Breast epithelium (tissue), 4 donors: Measurements from ENCODE around the gene STAMBPL1. TPM values are rescaled to one million over a fixed set of nuclear protein-coding genes. Genes with fewer than 3 reads are reported as not detected.

ENCODE experiments used
- DNase-seq, 2 donors: peaks; one replicate each; pipeline ENCODE4 v3.0.0-alpha.2; 2019; ENCODE audit warnings: low spot score in 2 of 2
- H3K27ac ChIP-seq, 2 donors: fragments of 200-600 bp; sonication (generic) in 1 of 2; one replicate each; pipeline ENCODE4 v1.5.1; 2016 to 2019; ENCODE audit warnings: mild to moderate bottlenecking in 1 of 2
- H3K27me3 ChIP-seq, 2 donors: fragments of 200-600 bp; sonication (generic) in 1 of 2; one replicate each; pipeline versions ENCODE4 v1.5.1 to v1.6.0; 2017 to 2019; ENCODE audit warnings: control low read depth in 1 of 2, mild to moderate bottlenecking in 1 of 2
- H3K36me3 ChIP-seq: fragments of 200-600 bp; one replicate; pipeline ENCODE4 v1.5.1; 2019
- H3K4me1 ChIP-seq, 2 donors: fragments of 200-600 bp; sonication (generic); one replicate each; pipeline ENCODE4 v1.5.1; 2016 to 2019; ENCODE audit warnings: control low read depth in 1 of 2
- H3K4me3 ChIP-seq, 3 donors: fragments of 200-600 bp; sonication (generic); 1 replicate in 2 of 3; 2 replicates in 1 of 3; pipeline ENCODE4 v1.5.1; 2016 to 2019; ENCODE audit warnings: mild to moderate bottlenecking in 3 of 3, moderate library complexity in 2 of 3
- H3K9me3 ChIP-seq, 2 donors: fragments of 200-600 bp; sonication (generic) in 1 of 2; one replicate each; pipeline ENCODE4 v1.5.1; 2016 to 2019; ENCODE audit warnings: control low read depth in 1 of 2
- POLR2A ChIP-seq: fragments of 450-650 bp; IDR thresholded peaks from one replicate; pipeline ENCODE4 v1.6.1; 2016; ENCODE audit warnings: antibody characterized with exemption, mild to moderate bottlenecking, moderate library complexity
- POLR2AphosphoS5 ChIP-seq, 3 donors: sonication (generic); formaldehyde crosslinking; IDR thresholded peaks; one replicate each; pipeline ENCODE4 v1.6.1; 2017; ENCODE audit warnings: antibody characterized with exemption in 3 of 3
- intact Hi-C: fragments of 100-400 bp; cut with DNase I; formaldehyde crosslinking; loops from one replicate; pipeline ENCODE4 v1.15.1; 2023; ENCODE audit warnings: low total_unique reads
- total RNA-seq, 3 donors: library from RNA; depleted of rRNA; stranded (reverse); fragments of >200 nt; gene quantifications; one replicate each; pipeline ENCODE4 v1.1.0, GENCODE V29; 2016
- TF ChIP-seq, protein P1 (sequence below), 3 donors: fragments of 450-650 bp; IDR thresholded peaks; one replicate each; pipeline ENCODE4 v1.5.1; 2016 to 2017; ENCODE audit warnings: antibody characterized with exemption in 3 of 3, mild to moderate bottlenecking in 3 of 3, moderate library complexity in 3 of 3

STAMBPL1 gene
- total RNA-seq, 3 donors from 2014 or later, result 17.1 to 21.0 (median 17.9) TPM

DNA sequence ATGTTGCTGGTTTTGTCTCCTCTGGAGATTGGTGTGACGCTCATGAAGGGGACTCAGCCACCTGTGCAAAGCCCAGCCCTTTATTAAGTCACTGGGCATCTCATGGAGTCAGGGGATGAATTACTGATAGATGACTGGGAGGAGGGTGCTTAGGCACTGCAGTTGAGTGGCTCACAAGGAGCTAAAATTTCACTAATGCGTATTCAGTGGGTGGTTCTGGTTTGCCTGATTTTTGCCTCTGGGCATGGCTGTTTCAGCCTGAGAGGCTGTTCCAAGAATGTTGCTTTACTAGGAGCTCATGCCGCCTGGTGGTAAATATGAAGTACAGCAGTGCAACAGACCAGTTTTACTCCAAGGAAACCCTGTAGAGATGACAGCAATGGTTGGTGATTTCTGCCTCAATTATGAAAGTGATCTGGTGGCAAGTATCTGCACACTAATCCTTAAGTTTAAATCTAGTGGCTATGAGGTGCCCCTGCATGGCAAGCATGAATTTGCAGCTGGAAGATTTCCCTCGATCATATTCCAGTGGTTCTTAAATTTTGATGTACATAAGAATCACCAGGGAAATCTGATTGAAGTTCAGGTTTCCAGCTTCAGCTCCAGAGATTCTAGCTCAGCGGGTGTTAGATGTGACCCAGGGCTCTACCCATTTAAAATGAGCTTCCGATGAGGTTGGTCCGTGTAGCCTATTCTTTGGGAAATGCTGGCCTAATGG, 52.7 kb downstream of the STAMBPL1 start:
- intact Hi-C loops, result loop anchor here (10.0 kb wide), 1 partner anchor 98 kb away; no protein-coding TSS in a partner anchor
- Histone ChIP-seq H3K9me3 (no peaks in the 10 kb centered on the region), H3K4me1 (peaks cover 0 to 4% of the 10 kb centered on the region in 2 donors), H3K36me3 (no peaks in the 10 kb centered on the region), H3K27ac (peak overlapping the region; percentile 33 to 62), H3K4me3 (no peak overlapping the region), H3K27me3 (no peaks in the 10 kb centered on the region)
- peak in 1 of 2 donors; percentile 82 for DNase-seq
- no peak for TF ChIP-seq POLR2A
- TF ChIP-seq, protein P1, sequence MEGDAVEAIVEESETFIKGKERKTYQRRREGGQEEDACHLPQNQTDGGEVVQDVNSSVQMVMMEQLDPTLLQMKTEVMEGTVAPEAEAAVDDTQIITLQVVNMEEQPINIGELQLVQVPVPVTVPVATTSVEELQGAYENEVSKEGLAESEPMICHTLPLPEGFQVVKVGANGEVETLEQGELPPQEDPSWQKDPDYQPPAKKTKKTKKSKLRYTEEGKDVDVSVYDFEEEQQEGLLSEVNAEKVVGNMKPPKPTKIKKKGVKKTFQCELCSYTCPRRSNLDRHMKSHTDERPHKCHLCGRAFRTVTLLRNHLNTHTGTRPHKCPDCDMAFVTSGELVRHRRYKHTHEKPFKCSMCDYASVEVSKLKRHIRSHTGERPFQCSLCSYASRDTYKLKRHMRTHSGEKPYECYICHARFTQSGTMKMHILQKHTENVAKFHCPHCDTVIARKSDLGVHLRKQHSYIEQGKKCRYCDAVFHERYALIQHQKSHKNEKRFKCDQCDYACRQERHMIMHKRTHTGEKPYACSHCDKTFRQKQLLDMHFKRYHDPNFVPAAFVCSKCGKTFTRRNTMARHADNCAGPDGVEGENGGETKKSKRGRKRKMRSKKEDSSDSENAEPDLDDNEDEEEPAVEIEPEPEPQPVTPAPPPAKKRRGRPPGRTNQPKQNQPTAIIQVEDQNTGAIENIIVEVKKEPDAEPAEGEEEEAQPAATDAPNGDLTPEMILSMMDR (IDR thresholded peaks at IDR 0.05), result peak; percentile 95 to 97 (median 96)
- peak; percentile 54 to 61 (median 55) for TF ChIP-seq POLR2AphosphoS5 (IDR thresholded peaks at IDR 0.05)

DNA sequence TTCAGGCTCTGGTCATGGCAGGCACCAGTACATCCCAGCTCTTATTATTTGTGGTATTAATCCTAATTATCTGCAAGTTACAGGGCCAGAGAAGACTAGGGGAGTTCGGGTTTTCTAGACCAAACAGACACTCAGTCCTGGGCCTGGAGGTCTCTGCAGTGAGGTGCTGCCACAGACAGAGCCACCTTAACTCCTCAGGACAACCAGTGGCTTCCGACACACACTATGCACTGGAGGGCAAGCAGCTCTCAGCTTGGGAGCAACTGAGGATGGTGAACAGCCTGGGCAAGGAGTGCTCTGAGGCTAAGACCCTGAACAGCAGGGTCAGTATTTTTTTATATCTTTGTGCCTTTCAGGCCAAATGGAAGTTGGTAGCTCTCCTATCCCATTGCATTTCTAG, 53.5 kb downstream of the STAMBPL1 start:
- H3K9me3 ChIP-seq, result no peaks in the 10 kb centered on the region
- H3K27me3 ChIP-seq, result no peaks in the 10 kb centered on the region
- peak overlapping the region; percentile 33 to 62 for H3K27ac ChIP-seq
- TF ChIP-seq POLR2AphosphoS5 (IDR thresholded peaks at IDR 0.05), result no peak
- TF ChIP-seq, protein P1 (IDR thresholded peaks at IDR 0.05), result no peak
- H3K36me3 ChIP-seq, result no peaks in the 10 kb centered on the region
- intact Hi-C loops, result loop anchor here (10.0 kb wide), 1 partner anchor 99 kb away; no protein-coding TSS in a partner anchor
- DNase-seq, result no peak
- peaks cover 0 to 4% of the 10 kb centered on the region in 2 donors for H3K4me1 ChIP-seq
- H3K4me3 ChIP-seq, result no peak overlapping the region

DNA sequence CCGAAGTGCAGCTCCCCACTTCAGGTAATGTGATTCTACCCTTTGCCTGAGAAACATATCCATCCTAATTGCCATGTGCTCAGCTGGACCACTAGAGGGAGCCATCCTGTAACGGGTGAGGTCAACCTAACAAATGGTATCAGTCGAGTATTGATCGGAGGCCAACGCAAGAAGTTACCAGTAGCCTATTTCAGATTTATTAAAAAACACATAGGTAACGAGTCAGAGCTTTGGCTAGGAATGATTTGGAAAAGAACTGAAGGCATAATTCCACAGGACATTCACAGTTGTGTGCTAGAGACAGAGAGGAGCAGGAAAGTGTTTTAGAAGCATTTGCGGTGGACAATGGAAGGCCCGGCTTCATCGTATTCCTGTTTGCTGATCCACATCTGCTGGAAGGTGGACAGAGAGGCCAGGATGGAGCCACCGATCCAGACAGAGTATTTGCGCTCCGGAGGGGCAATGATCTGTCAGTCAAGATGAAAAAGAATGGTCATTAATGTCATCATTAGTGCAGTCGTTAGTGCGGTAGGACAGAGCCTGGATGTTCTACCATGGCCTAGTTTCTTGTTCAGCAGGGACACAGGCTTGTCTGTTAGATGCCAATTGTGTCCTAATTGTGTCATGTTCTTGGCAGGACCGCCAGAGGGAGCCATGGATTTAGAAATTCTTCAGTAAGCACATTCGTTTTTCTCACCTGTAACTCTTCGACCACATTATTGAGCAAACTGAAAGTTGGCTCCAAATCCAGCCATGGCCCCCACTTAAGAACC, 55.0 kb downstream of the STAMBPL1 start:
- intact Hi-C loops, result loop anchor here (10.0 kb wide), 1 partner anchor 100 kb away; no protein-coding TSS in a partner anchor
- H3K4me3 ChIP-seq, result peak overlapping the region in 1 of 3 donors; percentile 12
- H3K27ac ChIP-seq, result peak overlapping the region; percentile 71 to 88
- peak; percentile 75 to 84 for DNase-seq
- TF ChIP-seq, protein P1 (IDR thresholded peaks at IDR 0.05), result peak; percentile 82 to 88 (median 83)
- TF ChIP-seq POLR2AphosphoS5 (IDR thresholded peaks at IDR 0.05) (peak; percentile 2 to 69 (median 50)), POLR2A (no peak)
- peaks cover 0 to 4% of the 10 kb centered on the region in 2 donors for H3K4me1 ChIP-seq
- H3K27me3 ChIP-seq, result no peaks in the 10 kb centered on the region
- no peaks in the 10 kb centered on the region for H3K36me3 ChIP-seq
- no peaks in the 10 kb centered on the region for H3K9me3 ChIP-seq

DNA sequence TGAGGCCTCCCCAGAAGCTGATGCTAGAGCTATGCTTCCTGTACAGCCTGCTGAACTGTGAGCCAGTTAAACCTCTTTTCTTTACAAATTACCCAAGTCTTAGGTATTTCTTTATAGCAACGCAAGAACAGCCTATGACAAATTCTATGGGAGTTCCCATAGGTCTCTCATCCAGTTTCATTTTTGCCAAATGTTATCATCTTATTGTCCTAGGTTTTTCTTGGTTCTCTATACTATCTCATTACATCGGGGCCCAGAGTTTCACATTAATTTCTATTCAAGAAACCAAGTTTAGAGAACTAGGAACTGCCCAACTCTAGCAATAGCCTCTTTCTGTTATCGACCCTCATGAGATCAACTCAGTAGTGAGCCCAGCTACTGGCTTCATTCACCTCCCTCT, 56.6 kb downstream of the STAMBPL1 start:
- Histone ChIP-seq H3K27ac (peak overlapping the region; percentile 30 to 50), H3K36me3 (no peaks in the 10 kb centered on the region)

More for the DNA sequence above, 56.6 kb downstream of the STAMBPL1 start:
- Histone ChIP-seq H3K27me3 (no peaks in the 10 kb centered on the region), H3K4me3 (no peak overlapping the region), H3K4me1 (peaks cover 0 to 4% of the 10 kb centered on the region in 2 donors), H3K9me3 (no peaks in the 10 kb centered on the region)
- no peak for DNase-seq
- intact Hi-C loops, result loop anchor here (10.0 kb wide), 1 partner anchor 102 kb away; no protein-coding TSS in a partner anchor
- TF ChIP-seq POLR2AphosphoS5 (IDR thresholded peaks at IDR 0.05) (no peak), POLR2A (no peak)
- TF ChIP-seq, protein P1 (IDR thresholded peaks at IDR 0.05), result no peak
